ENCODE measurements around the gene AP2B1.

The AP2B1 gene

GRCh38 chr17:35761601-35762000, 174.5 kb downstream of the AP2B1 start:
- TF ChIP-seq ZBTB49 (tag by site-specific recombination; IDR thresholded peaks at IDR 0.05; ENCODE audit: low read depth) (no peak), ZNF830 (tag by site-specific recombination; IDR thresholded peaks at IDR 0.05; ENCODE audit: low read depth) (no peak), ZNF366 (tag by site-specific recombination; conservative IDR thresholded peaks at IDR 0.05) (no peak), KLF17 (tag by site-specific recombination; IDR thresholded peaks at IDR 0.05) (no peak), SP2 (tag by site-specific recombination; IDR thresholded peaks at IDR 0.05) (no peak), ZFP37 (tag by site-specific recombination; IDR thresholded peaks at IDR 0.05) (no peak), ZNF48 (tag by site-specific recombination; IDR thresholded peaks at IDR 0.05) (no peak), ZFP41 (tag by site-specific recombination; IDR thresholded peaks at IDR 0.05; ENCODE audit: borderline replicate concordance) (no peak), ZSCAN30 (tag by site-specific recombination; IDR thresholded peaks at IDR 0.05) (no peak), ZFHX2 (tag by site-specific recombination; conservative IDR thresholded peaks at IDR 0.05) (no peak), ZNF16 (tag by site-specific recombination; IDR thresholded peaks at IDR 0.05; ENCODE audit: low read depth) (no peak), GFI1B (tag by site-specific recombination; IDR thresholded peaks at IDR 0.05) (no peak)
- CTCF ChIA-PET, result interaction anchor here (0.5 to 3.1 kb wide), 8 partner anchors 9 to 780 kb away, joined by 3 to 20 read pairs (median 3); partner anchors contain the start of gene SLFN12L
- POLR2A ChIA-PET, result interaction anchor here (0.6 to 1.3 kb wide), 2 partner anchors 48 to 1092 kb away, joined by 8 read pairs; partner anchors contain the start of gene TAF15

GRCh38 chr17:35763767-35764122, 176.6 kb downstream of the AP2B1 start:
- Histone ChIP-seq H3K9me3 (ENCODE audit: control insufficient read depth, insufficient read depth, low read depth, low read length) (no peaks in the 10 kb centered on the region), H3K4me1 (ENCODE audit: control insufficient read depth, insufficient read depth, low read length) (no peaks in the 10 kb centered on the region; the same call in 1 of the 2 replicates), H3K36me3 (ENCODE audit: control insufficient read depth in 2 of 2, insufficient read depth in 1 of 2, low read length in 2 of 2) (no peaks in the 10 kb centered on the region), H3K27ac (ENCODE audit: extremely low read depth, low read depth, low read length) (no peak overlapping the region), H3K4me3 (ENCODE audit: low read depth, low read length) (peak overlapping the region; percentile 9)
- POLR2A ChIA-PET, result interaction anchor here (0.7 to 2.5 kb wide), 13 partner anchors 18 to 185 kb away, joined by 3 to 85 read pairs (median 7); partner anchors contain the start of genes MMP28, PEX12, RASL10B and RDM1
- CTCF ChIA-PET, result interaction anchor here (0.6 to 6.2 kb wide), 71 partner anchors 8 to 1182 kb away, joined by 3 to 118 read pairs (median 5); partner anchors contain the start of genes AP2B1, GAS2L2, LIG3 and MMP28
- TF ChIP-seq GLIS1 (tag by site-specific recombination; IDR thresholded peaks at IDR 0.05) (no peak), SP2 (tag by site-specific recombination; IDR thresholded peaks at IDR 0.05) (no peak), ZNF792 (tag by site-specific recombination; IDR thresholded peaks at IDR 0.05) (no peak), ZNF433 (tag by site-specific recombination; IDR thresholded peaks at IDR 0.05; ENCODE audit: low read depth) (peak; percentile 98), ZBTB8A (tag by site-specific recombination; IDR thresholded peaks at IDR 0.05) (peak; percentile 59; the same call in 1 of the 2 replicates), ZNF175 (tag by site-specific recombination; IDR thresholded peaks at IDR 0.05) (no peak), ZNF24 (tag by site-specific recombination; IDR thresholded peaks at IDR 0.05) (0 out of 2 replicates have a peak, but pooled peaks have one; percentile 17), SETDB1 (IDR thresholded peaks at IDR 0.05; ENCODE audit: insufficient read length, low read length) (no peak), ELK4 (IDR thresholded peaks at IDR 0.05; ENCODE audit: borderline replicate concordance, low read depth, low read length) (no peak), ZNF785 (tag by site-specific recombination; IDR thresholded peaks at IDR 0.05) (no peak), HOXA7 (CRISPR knock-in tag; IDR thresholded peaks at IDR 0.05; ENCODE audit: borderline replicate concordance) (no peak), ZNF610 (tag by site-specific recombination; IDR thresholded peaks at IDR 0.05; ENCODE audit: borderline replicate concordance) (no peak), ZNF768 (tag by site-specific recombination; IDR thresholded peaks at IDR 0.05) (no peak), HOXC10 (CRISPR knock-in tag; IDR thresholded peaks at IDR 0.05) (no peak), ZNF16 (tag by site-specific recombination; IDR thresholded peaks at IDR 0.05; ENCODE audit: low read depth) (peak; percentile 30; the same call in 1 of the 2 replicates), ZNF473 (tag by site-specific recombination; IDR thresholded peaks at IDR 0.05) (no peak), ZNF121 (tag by site-specific recombination; IDR thresholded peaks at IDR 0.05) (no peak), ZNF560 (tag by site-specific recombination; IDR thresholded peaks at IDR 0.05; ENCODE audit: borderline replicate concordance) (peak; percentile 91)
- TF ChIP-seq, protein P1, sequence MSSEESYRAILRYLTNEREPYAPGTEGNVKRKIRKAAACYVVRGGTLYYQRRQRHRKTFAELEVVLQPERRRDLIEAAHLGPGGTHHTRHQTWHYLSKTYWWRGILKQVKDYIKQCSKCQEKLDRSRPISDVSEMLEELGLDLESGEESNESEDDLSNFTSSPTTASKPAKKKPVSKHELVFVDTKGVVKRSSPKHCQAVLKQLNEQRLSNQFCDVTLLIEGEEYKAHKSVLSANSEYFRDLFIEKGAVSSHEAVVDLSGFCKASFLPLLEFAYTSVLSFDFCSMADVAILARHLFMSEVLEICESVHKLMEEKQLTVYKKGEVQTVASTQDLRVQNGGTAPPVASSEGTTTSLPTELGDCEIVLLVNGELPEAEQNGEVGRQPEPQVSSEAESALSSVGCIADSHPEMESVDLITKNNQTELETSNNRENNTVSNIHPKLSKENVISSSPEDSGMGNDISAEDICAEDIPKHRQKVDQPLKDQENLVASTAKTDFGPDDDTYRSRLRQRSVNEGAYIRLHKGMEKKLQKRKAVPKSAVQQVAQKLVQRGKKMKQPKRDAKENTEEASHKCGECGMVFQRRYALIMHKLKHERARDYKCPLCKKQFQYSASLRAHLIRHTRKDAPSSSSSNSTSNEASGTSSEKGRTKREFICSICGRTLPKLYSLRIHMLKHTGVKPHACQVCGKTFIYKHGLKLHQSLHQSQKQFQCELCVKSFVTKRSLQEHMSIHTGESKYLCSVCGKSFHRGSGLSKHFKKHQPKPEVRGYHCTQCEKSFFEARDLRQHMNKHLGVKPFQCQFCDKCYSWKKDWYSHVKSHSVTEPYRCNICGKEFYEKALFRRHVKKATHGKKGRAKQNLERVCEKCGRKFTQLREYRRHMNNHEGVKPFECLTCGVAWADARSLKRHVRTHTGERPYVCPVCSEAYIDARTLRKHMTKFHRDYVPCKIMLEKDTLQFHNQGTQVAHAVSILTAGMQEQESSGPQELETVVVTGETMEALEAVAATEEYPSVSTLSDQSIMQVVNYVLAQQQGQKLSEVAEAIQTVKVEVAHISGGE (tag by site-specific recombination; conservative IDR thresholded peaks at IDR 0.05; ENCODE audit: low read depth), result peak; percentile 84

More at GRCh38 chr17:35761601-35762000, 174.5 kb downstream of the AP2B1 start:
- Histone ChIP-seq H3K4me1 (ENCODE audit: control insufficient read depth, insufficient read depth, low read length) (no peaks in the 10 kb centered on the region; the same call in 1 of the 2 replicates), H3K9me3 (ENCODE audit: control insufficient read depth, insufficient read depth, low read depth, low read length) (no peaks in the 10 kb centered on the region), H3K36me3 (ENCODE audit: control insufficient read depth in 2 of 2, insufficient read depth in 1 of 2, low read length in 2 of 2) (no peaks in the 10 kb centered on the region), H3K4me3 (ENCODE audit: low read depth, low read length) (no peak overlapping the region), H3K27ac (ENCODE audit: extremely low read depth, low read depth, low read length) (no peak overlapping the region)
